ENCODE data around the gene GLI3. TPM values are rescaled to one million over a fixed set of nuclear protein-coding genes. Genes with fewer than 3 reads are reported as not detected.

GLI3 gene
- total RNA-seq, 2 donors from 2014 or later: 9.2 to 14.7 TPM

- H3K9me3 ChIP-seq: no peaks in the 10 kb centered on the region
- no peaks in the 10 kb centered on the region for H3K36me3 ChIP-seq
- H3K27me3 ChIP-seq (replicated peaks; ENCODE audit: insufficient read depth): no peaks in the 10 kb centered on the region
- no peak overlapping the region for H3K27ac ChIP-seq
- H3K4me3 ChIP-seq: no peak overlapping the region
- intact Hi-C loops (cut with DNase I): no loop called here
- DNase-seq (ENCODE audit: low spot score): no peak
- TF ChIP-seq, protein P1, sequence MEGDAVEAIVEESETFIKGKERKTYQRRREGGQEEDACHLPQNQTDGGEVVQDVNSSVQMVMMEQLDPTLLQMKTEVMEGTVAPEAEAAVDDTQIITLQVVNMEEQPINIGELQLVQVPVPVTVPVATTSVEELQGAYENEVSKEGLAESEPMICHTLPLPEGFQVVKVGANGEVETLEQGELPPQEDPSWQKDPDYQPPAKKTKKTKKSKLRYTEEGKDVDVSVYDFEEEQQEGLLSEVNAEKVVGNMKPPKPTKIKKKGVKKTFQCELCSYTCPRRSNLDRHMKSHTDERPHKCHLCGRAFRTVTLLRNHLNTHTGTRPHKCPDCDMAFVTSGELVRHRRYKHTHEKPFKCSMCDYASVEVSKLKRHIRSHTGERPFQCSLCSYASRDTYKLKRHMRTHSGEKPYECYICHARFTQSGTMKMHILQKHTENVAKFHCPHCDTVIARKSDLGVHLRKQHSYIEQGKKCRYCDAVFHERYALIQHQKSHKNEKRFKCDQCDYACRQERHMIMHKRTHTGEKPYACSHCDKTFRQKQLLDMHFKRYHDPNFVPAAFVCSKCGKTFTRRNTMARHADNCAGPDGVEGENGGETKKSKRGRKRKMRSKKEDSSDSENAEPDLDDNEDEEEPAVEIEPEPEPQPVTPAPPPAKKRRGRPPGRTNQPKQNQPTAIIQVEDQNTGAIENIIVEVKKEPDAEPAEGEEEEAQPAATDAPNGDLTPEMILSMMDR (IDR thresholded peaks at IDR 0.05): no peak
- TF ChIP-seq POLR2A (IDR thresholded peaks at IDR 0.05) (no peak), POLR2AphosphoS5 (IDR thresholded peaks at IDR 0.05) (no peak)
- WGBS: 69% methylated on average over 6 of the region's 6 CpGs
- no peaks in the 10 kb centered on the region for H3K4me1 ChIP-seq (replicated peaks)
Measured at GRCh38 chr7:41912851-41913567, 324.0 kb downstream of the GLI3 start.

DNA sequence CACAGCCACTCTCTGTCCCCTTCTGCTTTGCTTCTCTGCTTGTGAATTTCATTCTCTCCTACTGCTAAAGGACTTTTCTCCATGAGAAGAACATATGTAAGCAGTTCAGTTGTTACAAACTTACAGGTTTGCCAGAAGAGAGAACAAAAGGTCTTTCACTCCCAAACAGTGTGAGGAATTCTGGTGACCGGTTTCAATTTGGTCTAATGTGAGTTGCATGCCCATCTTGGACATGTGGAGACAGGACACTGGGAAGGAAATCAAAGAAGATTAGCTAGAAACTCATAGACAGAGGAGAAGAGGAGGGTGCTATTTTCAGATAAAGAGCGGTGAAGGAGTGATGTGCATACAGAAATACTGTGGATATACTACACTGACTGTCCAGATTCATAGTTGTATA, 324.6 kb downstream of the GLI3 start:
- DNase-seq (ENCODE audit: low spot score): no peak
- Histone ChIP-seq H3K9me3 (no peaks in the 10 kb centered on the region), H3K4me1 (replicated peaks) (no peaks in the 10 kb centered on the region), H3K4me3 (no peak overlapping the region), H3K27ac (no peak overlapping the region), H3K36me3 (no peaks in the 10 kb centered on the region), H3K27me3 (replicated peaks; ENCODE audit: insufficient read depth) (no peaks in the 10 kb centered on the region)
- TF ChIP-seq POLR2A (IDR thresholded peaks at IDR 0.05) (no peak), POLR2AphosphoS5 (IDR thresholded peaks at IDR 0.05) (no peak)
- TF ChIP-seq, protein P1 (IDR thresholded peaks at IDR 0.05): no peak
- intact Hi-C loops (cut with DNase I): no loop called here
- 48% methylated on average over 2 of the region's 2 CpGs for WGBS

GRCh38 chr7:41911792-41912191, 325.2 kb downstream of the GLI3 start:
- H3K4me3 ChIP-seq: no peak overlapping the region
- TF ChIP-seq POLR2A (IDR thresholded peaks at IDR 0.05) (no peak), POLR2AphosphoS5 (IDR thresholded peaks at IDR 0.05) (no peak)
- H3K9me3 ChIP-seq: no peaks in the 10 kb centered on the region
- no peaks in the 10 kb centered on the region for H3K36me3 ChIP-seq
- intact Hi-C loops (cut with DNase I): no loop called here
- no peak for DNase-seq (ENCODE audit: low spot score)
- no peaks in the 10 kb centered on the region for H3K4me1 ChIP-seq (replicated peaks)
- H3K27me3 ChIP-seq (replicated peaks; ENCODE audit: insufficient read depth): no peaks in the 10 kb centered on the region
- H3K27ac ChIP-seq: no peak overlapping the region
- WGBS: 95% methylated on average over 2 of the region's 2 CpGs

Small RNA genes within 50 kb of the gene (small RNA-seq; reads per million reads assigned to genes)
- 0 reads per million in 2 donors for gene HMGN2P30
